Subcutaneous preadipocyte (primary cell): ENCODE measurements around the gene ACIN1. TPM values are rescaled to one million over a fixed set of nuclear protein-coding genes. Genes with fewer than 3 reads are reported as not detected.

Experiments
- total RNA-seq: library from RNA; depleted of rRNA; stranded (reverse); fragments of >200 nt; gene quantifications from 2 replicates; pipeline ENCODE4 v1.2.3, GENCODE V29; 2012

The ACIN1 gene
- total RNA-seq: 80.5 and 100 TPM in 2 replicates

GRCh38 chr14:23094666-23095195 lies at the start of gene ACIN1:
Gene ACIN1 (minus strand): TSS chr14:23095136. CDS start chr14:23095112, 24 bp downstream.

GRCh38 chr14:23118506-23119362 lies 23.8 kb upstream of the ACIN1 start, which contains the start of gene CEBPE:
Gene CEBPE (minus strand): TSS chr14:23119255. CDS start chr14:23119091, 164 bp downstream.

GRCh38 chr14:23104591-23105347 lies 9.8 kb upstream of the ACIN1 start, which contains the start of gene CIROP:
Gene CIROP (minus strand): TSS chr14:23104989. CDS start chr14:23104920, 69 bp downstream.

GRCh38 chr14:23095196-23096108 lies 516 bp upstream of the ACIN1 start, which contains the start of gene C14orf119:
Gene C14orf119 (plus strand): TSS chr14:23095505. CDS start chr14:23097659, 2,154 bp downstream.

GRCh38 chr14:23056956-23057756 lies 37.8 kb downstream of the ACIN1 start, which contains the start of gene CDH24:
Gene CDH24 (minus strand): TSS chr14:23057520. CDS start chr14:23055733, 1,787 bp downstream.

GRCh38 chr14:23042162-23042965 lies 52.6 kb downstream of the ACIN1 start, which contains the start of gene PSMB11:
Gene PSMB11 (plus strand): TSS chr14:23042212. CDS start chr14:23042226, 14 bp downstream.

GRCh38 chr14:23034498-23035302 lies 60.2 kb downstream of the ACIN1 start, which contains the start of gene PSMB5:
Gene PSMB5 (minus strand): TSS chr14:23034900. CDS start chr14:23034881, 19 bp downstream.

GRCh38 chr14:23009939-23010726 lies 84.8 kb downstream of the ACIN1 start, which contains the start of gene C14orf93:
Gene C14orf93 (minus strand): TSS chr14:23010143. CDS start chr14:22999023, 11,120 bp downstream.

Other genes starting within 250 kb of the ACIN1 start
- 64.5 and 67.6 TPM in 2 replicates for gene LRP10, start 223.4 kb downstream of the ACIN1 start, total RNA-seq
- gene REM2, start 211.9 kb downstream of the ACIN1 start, total RNA-seq: 0.37 TPM in 1 of 2 replicates, not detected in the other
- 34.9 and 50.0 TPM in 2 replicates for gene RBM23, start 176.0 kb downstream of the ACIN1 start, total RNA-seq
- gene PRMT5, start 165.8 kb downstream of the ACIN1 start, total RNA-seq: 76.8 and 106 TPM in 2 replicates
- gene HAUS4, start 138.0 kb downstream of the ACIN1 start, total RNA-seq: 41.6 and 45.2 TPM in 2 replicates
- 3.3 and 12.7 TPM in 2 replicates for gene AJUBA, start 112.6 kb downstream of the ACIN1 start, total RNA-seq
- gene C14orf93, start 85.0 kb downstream of the ACIN1 start, total RNA-seq: 9.4 and 10.7 TPM in 2 replicates
- 137 and 164 TPM in 2 replicates for gene PSMB5, start 60.2 kb downstream of the ACIN1 start, total RNA-seq
- gene PSMB11, start 52.9 kb downstream of the ACIN1 start, total RNA-seq: not detected in 2 replicates
- 2.2 and 3.3 TPM in 2 replicates for gene CDH24, start 37.6 kb downstream of the ACIN1 start, total RNA-seq
- 46.9 and 51.8 TPM in 2 replicates for gene C14orf119, start 369 bp upstream of the ACIN1 start, total RNA-seq
- not detected in 2 replicates for gene CIROP, start 9.9 kb upstream of the ACIN1 start, total RNA-seq
- not detected in 2 replicates for gene CEBPE, start 24.1 kb upstream of the ACIN1 start, total RNA-seq
- gene SLC7A8, start 88.5 kb upstream of the ACIN1 start, total RNA-seq: 2.2 and 3.3 TPM in 2 replicates
- not detected in 2 replicates for gene RNF212B, start 142.8 kb upstream of the ACIN1 start, total RNA-seq
- 5.7 and 7.7 TPM in 2 replicates for gene HOMEZ, start 191.0 kb upstream of the ACIN1 start, total RNA-seq
- 3.7 and 4.3 TPM in 2 replicates for gene PPP1R3E, start 207.7 kb upstream of the ACIN1 start, total RNA-seq
- gene BCL2L2, start 211.7 kb upstream of the ACIN1 start, total RNA-seq: 12.5 and 16.8 TPM in 2 replicates
- gene PABPN1, start 226.3 kb upstream of the ACIN1 start, total RNA-seq: 52.4 and 55.9 TPM in 2 replicates